Middle frontal gyrus (tissue), 1 donor: ENCODE measurements around the gene RASD2.

Experiments used
- DNase-seq: peaks from one replicate; pipeline ENCODE4 v3.0.0-alpha.2; 2015; ENCODE audit warnings: low spot score; ENCODE audit errors: extremely low spot score

The RASD2 gene

DNA sequence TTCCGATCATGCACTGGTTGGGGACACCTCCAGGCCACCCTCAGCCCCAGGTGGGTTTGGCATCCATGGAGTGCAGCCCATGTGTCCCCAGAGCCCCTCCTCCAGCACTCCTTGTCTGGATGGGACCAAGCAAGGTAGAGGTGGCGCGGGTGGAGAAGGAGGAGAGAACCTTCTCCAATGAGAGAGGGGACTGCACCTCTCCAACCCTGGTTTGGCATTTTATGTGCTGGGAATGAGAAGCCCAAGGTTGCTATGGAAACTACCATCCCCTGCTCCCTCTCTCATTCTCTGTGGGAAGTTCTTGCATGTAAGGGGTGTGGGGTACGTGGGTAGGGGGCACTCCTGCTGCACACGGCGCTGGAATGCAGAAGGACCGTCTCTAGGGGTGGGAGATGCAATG is 21.8 kb upstream of the RASD2 start:
- DNase-seq = no peak

DNA sequence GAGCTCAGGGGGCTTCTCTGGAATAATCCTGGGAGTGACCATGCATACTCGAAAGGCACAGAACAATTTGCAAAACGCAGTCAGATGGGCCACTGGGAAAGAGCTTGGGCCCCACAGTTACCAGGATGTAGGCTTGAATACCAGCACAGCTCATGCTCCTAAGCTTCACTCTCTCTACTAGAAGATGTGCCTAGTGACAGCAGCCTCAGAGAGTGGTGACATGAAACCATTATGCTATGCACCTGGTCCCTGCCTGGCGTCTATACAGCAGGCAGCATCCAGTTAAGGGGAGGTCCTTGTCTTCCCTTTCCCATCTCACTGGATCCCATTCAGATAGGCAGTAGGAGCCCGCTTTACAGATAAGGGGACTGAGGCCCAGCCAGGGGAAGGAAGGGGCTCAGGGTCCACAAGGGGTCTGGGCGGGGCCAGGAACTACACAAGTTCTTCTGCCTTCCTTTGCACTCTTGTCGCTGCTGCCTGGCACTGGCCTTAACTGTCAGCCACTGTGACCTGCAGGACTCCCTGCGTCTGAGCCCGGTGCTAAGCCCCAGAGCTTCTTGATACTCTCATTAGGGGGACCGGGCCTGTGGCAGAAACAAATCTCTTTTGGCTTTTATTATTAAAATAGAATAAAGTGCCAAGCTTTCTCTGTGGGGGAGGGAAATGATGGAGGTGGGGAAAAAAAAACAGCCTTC is 21.2 kb upstream of the RASD2 start:
- DNase-seq = no peak

DNA sequence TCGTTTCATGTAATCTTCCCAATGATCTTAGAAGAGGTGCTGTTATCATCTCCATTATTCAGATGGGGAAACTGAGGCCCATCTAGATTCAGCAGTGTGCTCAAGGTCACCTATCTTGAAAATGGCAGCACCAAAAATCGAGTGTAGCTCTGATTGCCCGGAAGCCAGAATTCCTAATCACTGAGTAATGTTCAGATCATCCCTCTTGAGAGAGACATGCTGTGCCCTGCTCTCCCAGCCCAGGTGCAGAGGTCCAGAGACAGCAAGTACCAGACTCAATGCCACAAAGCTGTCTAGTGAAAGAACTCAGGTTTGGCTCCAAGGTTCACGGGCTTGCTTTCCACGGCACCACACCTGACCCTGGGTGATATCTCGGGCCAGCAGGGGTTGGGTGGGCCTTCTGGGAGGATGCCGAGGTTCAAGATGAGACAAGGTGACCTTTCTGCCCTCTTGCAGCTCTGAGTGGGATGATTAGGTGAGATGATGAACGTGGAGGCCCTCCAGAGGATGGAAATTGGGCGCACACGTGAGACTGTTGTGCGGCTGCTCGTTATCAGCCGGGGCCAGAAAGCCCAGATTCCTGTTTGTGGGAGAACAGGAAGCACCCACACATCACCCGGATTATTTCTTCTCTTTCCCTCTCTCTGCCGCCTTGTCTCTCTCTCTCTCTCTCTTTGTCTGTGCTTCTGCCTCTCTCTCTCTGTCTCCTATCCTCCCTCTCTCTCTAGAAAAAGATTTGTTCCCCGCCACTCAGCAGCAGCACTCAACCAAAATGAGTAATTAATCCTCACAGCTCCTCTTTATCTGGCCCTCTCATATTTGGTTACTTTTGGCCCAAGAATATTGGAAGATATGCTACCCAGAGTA is 19.0 kb upstream of the RASD2 start:
- DNase-seq = no peak

DNA sequence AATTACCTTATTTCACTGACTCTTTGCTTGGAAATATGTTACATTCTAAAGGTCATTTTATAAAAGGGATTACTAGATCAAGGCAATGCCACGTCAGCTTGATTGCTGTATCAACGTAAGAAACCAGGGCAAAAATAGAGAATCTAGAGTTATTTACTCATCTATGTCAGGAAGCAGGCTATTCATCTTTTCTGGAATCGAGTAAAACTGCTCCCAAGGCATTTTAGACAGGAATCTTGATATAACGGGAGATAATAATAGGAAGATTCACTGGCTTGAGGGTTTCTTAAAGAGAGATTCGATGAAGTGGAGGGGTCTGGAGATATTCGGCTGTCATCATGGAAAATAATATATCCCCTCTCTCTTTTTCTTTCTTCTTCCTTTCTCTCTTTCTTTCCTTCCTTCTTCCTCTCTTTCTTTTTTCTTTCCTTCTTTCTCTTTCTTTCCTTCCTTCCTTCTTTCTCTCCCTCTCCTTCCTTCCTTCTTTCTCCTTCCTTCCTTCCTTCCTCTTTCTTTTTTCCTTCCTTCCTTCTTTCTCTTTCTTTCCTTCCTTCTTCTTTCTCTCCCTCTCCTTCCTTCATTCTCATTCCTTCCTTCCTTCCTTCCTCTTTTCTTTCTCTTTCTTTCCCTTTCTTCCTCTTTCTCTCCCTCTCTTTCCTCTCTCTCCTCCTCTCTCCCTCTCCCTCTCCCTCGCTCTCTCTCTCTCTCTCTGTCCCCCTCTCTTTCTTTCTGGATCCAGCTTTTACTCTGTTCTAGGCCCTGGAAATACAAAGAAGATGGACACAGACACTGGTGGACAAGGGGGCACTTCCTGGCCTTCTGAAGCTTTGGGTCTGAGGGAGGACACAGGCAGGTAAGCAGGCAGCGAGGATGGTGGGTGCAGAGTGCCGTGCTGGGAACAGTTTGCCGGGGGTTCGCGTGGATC is 18.1 kb upstream of the RASD2 start:
- DNase-seq = no peak

DNA sequence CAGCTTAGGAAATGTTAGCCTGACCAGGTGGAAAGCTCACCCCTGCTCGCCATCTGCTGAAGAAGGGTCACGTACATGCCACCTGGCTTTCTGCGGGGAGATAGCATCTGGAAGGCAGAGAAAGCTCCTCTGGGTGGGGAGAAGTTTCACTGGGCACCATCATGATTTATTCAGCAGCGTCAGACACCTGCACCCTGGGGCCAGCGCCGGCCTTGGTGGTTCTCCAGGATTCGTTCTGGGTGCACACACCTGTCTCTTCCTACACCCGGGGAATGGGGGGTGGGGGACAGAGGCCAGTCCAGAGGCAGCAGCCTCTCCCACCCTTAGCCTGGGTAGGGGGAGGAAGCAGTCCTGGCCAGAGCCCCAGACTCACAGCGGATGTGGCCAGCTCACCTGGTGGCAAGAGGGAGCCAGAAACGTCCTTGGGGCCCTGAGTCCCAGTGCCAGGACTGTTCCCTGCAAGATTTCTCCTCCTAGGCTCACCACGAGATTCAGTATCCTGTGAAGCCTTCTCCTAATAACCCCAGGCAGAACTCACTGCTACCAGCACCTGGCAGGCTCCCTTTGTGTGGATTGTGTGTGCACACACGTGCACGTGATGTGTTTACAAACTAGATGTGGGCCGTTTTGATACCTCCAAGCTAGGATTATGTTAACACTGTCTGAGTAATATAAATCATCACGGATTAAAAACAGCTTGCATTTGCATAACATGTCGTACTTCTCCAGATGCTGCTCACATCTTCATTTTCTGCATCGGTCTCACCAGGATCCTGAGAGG is 17.3 kb upstream of the RASD2 start:
- DNase-seq = no peak

DNA sequence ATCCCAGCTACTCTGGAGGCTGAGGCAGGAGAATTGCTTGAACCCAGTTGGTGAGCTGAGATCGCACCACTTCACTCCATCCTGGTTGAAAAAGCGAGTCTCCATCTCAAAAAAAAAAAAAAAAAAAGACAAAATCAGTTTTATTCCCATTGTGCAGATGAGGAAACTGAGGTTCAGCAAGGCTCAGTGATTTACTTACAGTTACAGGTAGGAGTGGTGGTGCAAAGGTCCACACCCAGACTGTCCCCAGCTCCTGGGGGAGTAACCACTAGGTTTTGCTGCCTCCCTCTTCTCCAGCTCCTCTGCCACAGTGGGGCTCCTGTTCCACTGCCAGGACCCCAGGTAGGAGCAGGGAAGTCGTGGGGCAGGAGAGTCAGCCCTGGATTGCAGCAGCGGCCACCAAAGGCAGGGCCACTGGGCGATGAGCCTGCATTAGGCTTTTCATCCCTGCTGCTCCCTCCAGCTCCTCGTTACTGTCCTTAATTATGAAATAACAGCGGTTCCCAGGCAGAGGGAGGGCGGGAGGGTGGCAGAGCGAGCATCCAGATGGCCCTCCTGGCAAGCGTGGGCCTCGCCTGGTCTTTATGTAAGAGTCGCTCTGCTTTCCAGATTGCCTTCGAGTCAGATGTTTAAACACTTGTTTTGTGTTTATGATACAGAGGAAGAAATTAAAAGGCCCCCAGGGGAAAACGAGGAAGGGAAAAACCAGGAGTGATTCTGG is 15.5 kb upstream of the RASD2 start:
- DNase-seq = peak; percentile 65

DNA sequence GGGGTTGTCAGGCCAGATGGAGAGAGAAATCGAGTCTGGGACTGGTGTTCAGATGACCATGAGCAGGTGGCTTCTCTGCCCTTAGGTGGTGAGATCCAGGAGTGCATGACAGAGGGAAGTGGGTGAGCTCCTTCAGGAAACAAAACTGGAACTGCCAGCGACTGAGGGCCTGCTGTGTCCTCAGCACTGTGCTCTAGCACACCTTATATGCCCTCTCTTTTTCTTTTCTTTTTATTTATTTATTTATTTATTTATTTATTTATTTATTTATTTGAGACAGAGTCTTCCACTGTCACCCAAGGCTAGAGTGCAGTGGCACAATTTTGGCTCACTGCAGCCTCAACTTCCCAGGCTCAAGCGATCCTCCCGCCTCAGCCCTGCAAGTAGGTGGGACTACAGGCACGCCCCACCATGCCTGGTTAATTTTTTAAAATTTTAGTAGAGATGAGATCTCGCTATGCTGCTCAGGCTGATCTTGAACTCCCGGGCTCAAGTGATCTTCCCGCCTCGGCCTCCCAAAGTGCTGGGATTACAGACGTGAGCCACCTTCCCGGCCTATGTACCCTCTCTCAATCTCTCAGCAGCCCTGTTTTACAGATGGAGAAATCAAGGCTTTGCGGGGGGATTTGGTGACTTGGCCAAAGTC is 14.8 kb upstream of the RASD2 start:
- no peak for DNase-seq

DNA sequence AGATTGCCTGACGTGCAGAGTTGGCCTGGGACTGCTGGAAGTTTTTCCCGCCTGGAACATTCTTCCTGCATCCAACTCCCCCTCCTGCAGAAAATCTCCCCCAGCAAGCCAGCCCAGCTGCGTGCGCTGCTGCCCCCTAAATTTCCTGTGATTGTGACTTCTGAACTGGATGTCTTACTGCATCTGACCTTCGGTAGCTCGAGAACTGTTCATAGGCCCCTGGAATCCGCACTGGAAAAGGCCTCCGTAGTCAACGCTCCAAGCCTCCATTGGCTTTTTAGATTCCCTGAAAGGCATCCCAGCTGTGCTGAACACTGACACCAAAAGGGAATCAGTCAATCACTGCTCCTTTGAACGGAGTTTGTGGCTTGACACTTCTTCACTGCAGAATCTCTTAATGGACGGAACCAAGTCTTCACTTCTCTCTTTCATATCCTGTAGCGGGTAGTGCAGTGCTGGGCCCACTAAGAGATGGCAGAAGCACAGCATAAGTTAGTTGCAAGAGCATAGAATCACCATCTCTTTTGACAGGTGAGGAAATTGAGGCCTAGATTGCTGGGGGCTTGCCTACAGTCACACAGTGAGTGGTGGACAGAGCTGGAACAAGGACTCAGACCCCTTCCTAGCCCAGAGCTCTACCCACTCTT is 14.2 kb upstream of the RASD2 start:
- no peak for DNase-seq

DNA sequence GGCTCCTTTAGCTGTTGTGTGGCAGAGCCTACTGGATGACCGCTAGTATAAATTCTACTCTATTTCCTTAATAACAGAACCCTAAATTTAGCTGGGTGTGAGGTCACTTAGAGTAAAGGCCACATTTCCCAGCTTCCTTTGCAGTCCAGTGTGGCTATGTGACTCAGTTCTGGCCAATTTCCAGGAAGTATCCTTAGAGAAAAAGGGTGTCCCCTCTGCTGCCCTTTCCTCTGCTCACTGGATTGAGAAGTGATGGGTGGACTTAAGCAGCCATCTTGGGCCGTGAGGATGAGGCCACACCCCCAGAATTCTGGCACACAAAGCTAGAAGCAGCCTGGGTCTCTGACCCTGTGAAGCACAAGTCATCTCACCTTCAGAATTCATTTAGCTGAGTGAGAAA is 11.7 kb upstream of the RASD2 start:
- no peak for DNase-seq

DNA sequence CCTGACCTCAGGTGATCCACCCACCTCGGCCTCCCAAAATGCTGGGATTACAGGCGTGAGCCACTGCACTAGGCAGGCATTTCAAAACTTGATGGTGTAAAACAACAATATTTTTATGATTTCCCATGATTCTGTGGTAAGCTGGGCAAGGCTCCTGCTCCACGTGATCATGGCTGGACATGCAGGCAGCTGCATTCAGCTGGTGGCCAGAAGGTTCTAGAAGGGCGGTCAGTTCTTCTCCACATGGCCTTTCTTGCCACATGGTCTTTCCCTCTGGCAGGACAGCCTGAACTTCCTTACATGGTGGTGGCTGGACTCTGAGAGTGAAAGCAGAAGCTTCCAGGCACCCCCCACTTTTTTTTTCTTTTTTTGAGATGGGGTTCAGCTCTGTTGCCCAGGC is 9.9 kb upstream of the RASD2 start:
- DNase-seq = no peak

DNA sequence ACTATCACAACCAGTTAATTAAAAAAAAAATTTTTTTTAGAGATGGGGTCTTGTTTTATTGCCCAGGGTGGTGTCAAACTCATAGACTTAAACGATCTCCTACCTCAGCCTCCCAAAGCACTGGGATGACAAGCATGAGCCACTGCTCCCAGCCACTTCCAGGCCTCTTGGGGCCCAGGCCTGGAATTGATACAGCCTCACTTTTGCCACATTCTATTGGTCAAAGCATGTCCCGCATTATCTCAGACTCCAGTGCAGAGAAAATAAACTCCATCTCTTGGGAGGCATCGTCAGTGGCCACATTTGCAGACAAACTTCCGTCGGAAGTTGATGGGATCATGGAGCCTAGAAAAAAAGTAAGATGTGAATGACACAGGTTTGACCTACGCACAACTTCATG is 9.4 kb upstream of the RASD2 start:
- DNase-seq = no peak

DNA sequence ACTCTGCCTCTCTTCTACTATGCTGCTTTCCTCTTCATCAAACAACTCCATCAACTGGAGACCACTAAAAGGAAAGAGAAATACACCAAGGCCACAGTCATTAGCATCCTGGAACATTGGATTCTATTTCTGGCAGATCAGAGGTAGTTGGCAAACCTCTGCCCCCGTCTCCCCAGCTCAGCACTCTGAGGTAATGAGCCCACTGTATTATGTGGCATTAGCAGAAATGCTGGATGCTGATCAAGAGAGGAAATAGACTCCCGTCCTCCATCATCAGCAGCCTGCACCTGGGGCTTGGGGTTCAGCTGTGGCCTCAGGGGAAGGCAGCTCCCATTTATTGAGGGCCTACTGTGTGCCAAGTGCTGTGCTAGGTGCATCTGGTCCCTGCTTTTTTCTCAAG is 9.0 kb upstream of the RASD2 start:
- no peak for DNase-seq

DNA sequence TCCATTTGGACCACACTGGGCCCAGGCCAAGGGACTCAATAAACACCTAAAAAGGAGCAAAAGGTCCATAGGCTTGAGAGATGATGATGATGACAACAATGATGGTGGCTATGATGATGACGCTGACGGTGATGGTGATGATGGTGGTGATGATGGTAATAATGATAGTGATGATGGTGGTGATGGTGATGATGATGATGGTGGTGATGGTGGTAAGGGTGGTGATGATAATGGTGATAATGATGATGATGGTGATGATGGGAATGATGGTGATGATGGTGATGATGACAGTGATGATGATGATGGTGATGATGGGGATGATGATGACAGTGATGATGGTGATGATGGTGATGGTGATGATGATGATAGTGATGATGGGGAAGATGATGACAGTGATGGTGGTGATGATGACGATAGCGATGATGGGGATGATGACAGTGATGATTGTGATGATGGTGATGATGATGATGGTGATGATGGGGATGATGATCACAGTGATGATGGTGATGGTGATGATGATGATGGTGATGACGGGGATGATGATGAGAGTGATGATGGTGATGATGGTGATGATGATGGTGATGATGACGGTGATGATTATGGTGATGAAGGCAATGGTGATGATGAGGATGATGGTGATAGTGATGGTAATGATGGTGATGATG is 7.1 kb upstream of the RASD2 start:
- no peak for DNase-seq

DNA sequence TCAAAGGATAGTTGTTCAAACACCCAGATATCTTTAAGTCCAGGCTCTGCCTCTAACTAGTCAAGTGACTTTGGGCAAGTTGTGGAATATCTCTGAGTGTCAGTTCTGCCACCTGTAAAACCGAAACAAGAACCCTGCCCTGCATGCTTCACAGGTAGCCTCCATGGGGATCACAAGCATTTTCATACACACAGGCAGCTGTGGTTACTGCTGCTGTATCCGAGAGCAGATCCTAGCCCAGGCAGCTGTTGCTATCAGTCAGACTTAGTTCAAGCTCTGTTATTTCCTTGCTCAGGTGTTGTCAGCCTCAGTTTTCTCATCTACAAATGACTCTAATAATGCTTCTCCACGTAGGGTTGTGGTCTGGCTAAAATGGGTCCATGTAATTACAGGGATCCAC is 6.5 kb upstream of the RASD2 start:
- DNase-seq = no peak

DNA sequence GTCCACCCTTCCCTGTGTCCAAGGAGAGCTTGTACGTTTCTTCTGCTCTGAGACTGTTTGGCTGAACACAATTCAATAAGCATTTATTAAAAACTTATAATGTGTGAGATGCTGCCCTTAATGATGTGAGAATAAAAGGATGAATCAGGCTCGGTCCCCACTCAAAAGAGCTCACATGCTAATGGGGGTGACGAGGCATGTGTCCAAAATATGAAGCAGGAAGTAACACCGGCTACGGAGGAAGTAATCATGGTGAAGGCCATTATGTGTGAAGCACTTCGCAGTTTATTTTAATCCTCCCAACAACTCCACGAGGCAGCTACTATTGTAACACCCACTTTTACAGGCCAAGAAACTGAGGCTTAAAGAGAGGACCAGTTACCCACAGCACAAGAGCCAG is 3.4 kb upstream of the RASD2 start:
- no peak for DNase-seq

DNA sequence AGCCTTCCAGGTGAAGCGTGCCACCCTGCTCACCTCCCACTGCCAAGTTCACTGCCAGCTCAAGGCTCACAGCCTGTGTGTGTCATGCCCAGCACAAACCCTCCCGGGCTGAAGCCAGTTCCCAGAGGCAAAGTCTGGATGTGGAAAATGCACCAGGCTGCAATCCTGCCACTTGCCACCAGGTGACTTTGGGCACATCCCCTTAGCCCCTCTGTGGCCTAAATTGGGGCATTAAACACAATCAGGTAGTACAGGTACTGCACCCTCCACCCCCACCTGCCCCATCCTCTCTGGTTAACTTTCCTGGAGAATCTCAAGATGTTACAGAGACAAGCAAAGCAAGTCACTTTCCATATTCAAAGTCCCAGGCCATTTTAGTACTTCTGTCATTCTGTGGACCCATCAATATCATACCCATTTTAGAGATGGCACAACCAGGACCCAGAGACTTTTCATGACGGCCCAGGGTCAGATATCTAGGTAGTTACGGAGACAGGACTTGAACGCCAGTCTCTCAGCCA is 1.8 kb upstream of the RASD2 start:
- no peak for DNase-seq

DNA sequence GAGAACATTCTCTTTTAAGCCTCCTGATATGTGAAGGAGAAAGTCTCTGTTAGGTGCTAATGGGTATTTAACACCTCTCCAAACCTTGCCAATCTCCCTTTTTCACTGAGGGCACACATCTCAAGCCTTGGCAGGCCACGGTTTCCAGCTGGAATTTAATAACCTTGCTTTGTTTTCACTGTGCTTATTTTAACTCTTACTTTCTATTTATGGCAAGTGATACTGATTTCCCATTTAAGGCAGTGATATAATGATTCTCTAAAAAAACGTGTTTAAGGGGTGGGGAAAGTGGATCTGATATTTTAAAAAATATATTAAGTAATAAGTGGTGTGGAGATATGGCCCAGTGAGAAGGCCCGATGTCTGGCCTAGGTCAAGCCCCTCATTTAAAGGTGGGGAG is 1.1 kb upstream of the RASD2 start:
- DNase-seq = no peak

DNA sequence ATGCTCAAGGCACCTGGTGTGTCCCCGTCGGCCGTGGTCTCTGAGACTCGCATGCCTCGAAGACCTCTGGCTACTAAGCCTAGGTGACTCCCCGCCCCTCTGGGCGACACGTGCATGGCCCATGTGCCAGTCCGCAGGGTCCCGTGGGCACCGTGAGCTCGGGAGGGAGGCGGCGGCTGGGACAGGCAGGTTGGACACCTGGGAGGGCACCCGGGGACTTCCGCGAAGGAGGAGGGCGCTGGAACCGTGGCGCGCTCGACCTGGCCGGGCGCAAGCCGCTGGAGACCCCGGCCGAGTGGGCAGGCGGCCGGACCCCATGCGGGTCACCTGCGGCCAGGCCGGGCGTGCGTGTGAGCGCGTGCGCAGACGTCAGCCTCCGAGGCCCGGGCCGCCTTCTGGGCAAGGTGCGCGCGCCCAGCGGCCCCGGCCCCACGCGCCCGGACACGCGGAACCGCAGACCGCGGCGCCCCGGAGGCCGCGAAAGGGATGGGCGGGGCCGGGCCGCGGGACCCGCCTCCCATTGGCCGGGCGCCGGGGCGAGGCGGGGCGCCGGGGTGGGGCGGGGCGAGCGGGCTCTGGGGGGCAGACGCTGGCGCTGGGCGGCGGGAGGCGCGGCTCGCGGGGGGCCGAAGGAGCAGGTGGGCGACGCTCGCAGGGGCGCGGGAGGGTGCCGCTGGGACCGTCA is 579 bp upstream of the RASD2 start:
- peak; percentile 34 for DNase-seq
